ENCODE measurements around the gene RNF39. TPM values are rescaled to one million over a fixed set of nuclear protein-coding genes. Genes with fewer than 3 reads are reported as not detected.

Gene RNF39
- total and polyA plus RNA-seq, 2 of the 13 experiments (the other 11 are each of a cell fraction or from before 2014, with no cell fraction given), result 0.13 to 1.8 TPM

- TF ChIP-seq ZNF280B (CRISPR knock-in tag; IDR thresholded peaks at IDR 0.05; ENCODE audit: borderline replicate concordance), result 0 out of 2 replicates have a peak, but pooled peaks have one; percentile 7
- peak; percentile 63; the same call in 1 of the 2 replicates for TF ChIP-seq ZFP91 (CRISPR knock-in tag; IDR thresholded peaks at IDR 0.05; ENCODE audit: borderline replicate concordance)
- no peak for TF ChIP-seq ZNF703 (CRISPR knock-in tag; IDR thresholded peaks at IDR 0.05; ENCODE audit: borderline replicate concordance)
- TF ChIP-seq ZNF639 (CRISPR knock-in tag; conservative IDR thresholded peaks at IDR 0.05), result no peak
- TF ChIP-seq FOXP1 (IDR thresholded peaks at IDR 0.05), result no peak
- peak; percentile 40; the same call in 1 of the 2 replicates for TF ChIP-seq FOXP1 (CRISPR knock-in tag; IDR thresholded peaks at IDR 0.05)
- TF ChIP-seq ZNF543 (CRISPR knock-in tag; IDR thresholded peaks at IDR 0.05), result no peak
- TF ChIP-seq ZBTB33 (CRISPR knock-in tag; IDR thresholded peaks at IDR 0.05), result peak; percentile 29; the same call in 1 of the 2 replicates
- peak; percentile 70; the same call in 1 of the 2 replicates for TF ChIP-seq RFXAP (CRISPR knock-in tag; IDR thresholded peaks at IDR 0.05; ENCODE audit: borderline replicate concordance)
- peak; percentile 85; the same call in 1 of the 2 replicates for TF ChIP-seq HMGXB3 (CRISPR knock-in tag; IDR thresholded peaks at IDR 0.05; ENCODE audit: borderline replicate concordance)
- no peak for TF ChIP-seq TGIF2 (CRISPR knock-in tag; IDR thresholded peaks at IDR 0.05)
These were observed 27.7 kb upstream of the RNF39 start (continued) for GRCh38 chr6:30102970-30103871.

Measured in HepG2 (cell line).